Measurements from ENCODE around the gene RASGRP2. TPM values are rescaled to one million over a fixed set of nuclear protein-coding genes. Genes with fewer than 3 reads are reported as not detected.
A peak's percentile ranks its signal among the peaks of the same experiment; 100 is the strongest.

RASGRP2 gene
- total RNA-seq, 1 donor from 2014 or later = 38.4 TPM

GRCh38 chr11:64690235-64690634 lies 53.7 kb downstream of the RASGRP2 start:
- intact Hi-C loops (cut with DNase I) = no loop called here
- DNase-seq (no peak), ATAC-seq (ENCODE audit: poor library complexity) (no peak)

- peak; percentile 96 for ATAC-seq (ENCODE audit: poor library complexity)
- peak; percentile 94 for DNase-seq
- intact Hi-C loops (cut with DNase I) = loop anchor here (5.0 kb wide), 1 partner anchor 34 kb away; the partner anchor contains the start of gene NRXN2
Measured at GRCh38 chr11:64688534-64688982, 55.4 kb downstream of the RASGRP2 start.

- ATAC-seq (ENCODE audit: poor library complexity) (peak; percentile 26), DNase-seq (no peak)
- intact Hi-C loops (cut with DNase I) = loop anchor here (5.0 kb wide), 1 partner anchor 34 kb away; the partner anchor contains the start of gene NRXN2
Measured at GRCh38 chr11:64687643-64688533, 56.1 kb downstream of the RASGRP2 start.

GRCh38 chr11:64687204-64687603 lies 56.7 kb downstream of the RASGRP2 start:
- peak; percentile 80 for DNase-seq
- intact Hi-C loops (cut with DNase I) = loop anchor here (5.0 kb wide), 1 partner anchor 35 kb away; the partner anchor contains the start of gene NRXN2
- peak; percentile 28 for ATAC-seq (ENCODE audit: poor library complexity)

- ATAC-seq (ENCODE audit: poor library complexity) (no peak), DNase-seq (no peak)
- intact Hi-C loops (cut with DNase I) = loop anchor here (5.0 kb wide), 1 partner anchor 36 kb away; the partner anchor contains the start of gene NRXN2
Measured at GRCh38 chr11:64686466-64687170, 57.3 kb downstream of the RASGRP2 start.

- intact Hi-C loops (cut with DNase I) = loop anchor here (5.0 kb wide), 1 partner anchor 37 kb away; the partner anchor contains the start of gene NRXN2
- ATAC-seq (ENCODE audit: poor library complexity) = no peak
- no peak for DNase-seq
Measured at GRCh38 chr11:64685536-64685935, 58.4 kb downstream of the RASGRP2 start.

GRCh38 chr11:64684357-64684756 lies 59.6 kb downstream of the RASGRP2 start:
- DNase-seq (no peak), ATAC-seq (ENCODE audit: poor library complexity) (no peak)
- intact Hi-C loops (cut with DNase I) = no loop called here

- DNase-seq (no peak), ATAC-seq (ENCODE audit: poor library complexity) (no peak)
- intact Hi-C loops (cut with DNase I) = no loop called here
Measured at GRCh38 chr11:64681171-64681570, 62.8 kb downstream of the RASGRP2 start.

- ATAC-seq (ENCODE audit: poor library complexity) (no peak), DNase-seq (no peak)
- intact Hi-C loops (cut with DNase I) = no loop called here
Measured at GRCh38 chr11:64679846-64680245, 64.1 kb downstream of the RASGRP2 start.

- ATAC-seq (ENCODE audit: poor library complexity) (no peak), DNase-seq (no peak)
- intact Hi-C loops (cut with DNase I) = no loop called here
Measured at GRCh38 chr11:64677441-64678023, 66.4 kb downstream of the RASGRP2 start.

Other genes starting within 250 kb of the RASGRP2 start
- gene SLC22A11, start 188.2 kb downstream of the RASGRP2 start, total RNA-seq = not detected
- gene SLC22A12, start 152.9 kb downstream of the RASGRP2 start, total RNA-seq = not detected
- 0.86 TPM for gene NRXN2, start 20.9 kb downstream of the RASGRP2 start, total RNA-seq
- 183 TPM for gene PYGM, start 15.8 kb upstream of the RASGRP2 start, total RNA-seq
- 182 TPM for gene SF1, start 34.4 kb upstream of the RASGRP2 start, total RNA-seq
- 7.7 TPM for gene MAP4K2, start 59.1 kb upstream of the RASGRP2 start, total RNA-seq
- 8.6 TPM for gene MEN1, start 66.4 kb upstream of the RASGRP2 start, total RNA-seq
- gene CDC42BPG, start 100.5 kb upstream of the RASGRP2 start, total RNA-seq = 0.35 TPM
- gene EHD1, start 134.5 kb upstream of the RASGRP2 start, total RNA-seq = 47.4 TPM
- 11.5 TPM for gene ATG2A, start 173.1 kb upstream of the RASGRP2 start, total RNA-seq
- 20.6 TPM for gene PPP2R5B, start 180.5 kb upstream of the RASGRP2 start, total RNA-seq
- gene GPHA2, start 191.8 kb upstream of the RASGRP2 start, total RNA-seq = not detected
- gene MAJIN, start 228.0 kb upstream of the RASGRP2 start, total RNA-seq = not detected